DOHH2 (cell line): Measurements from ENCODE around the gene NCF2.

Experiments
- EZH2phosphoT487 ChIP-seq: fragments of 200-600 bp; sonication (generic); IDR thresholded peaks from 2 replicates; pipeline ENCODE4 v1.6.1; 2017; ENCODE audit warnings: borderline replicate concordance, mild to moderate bottlenecking, antibody characterized with exemption, low read length, moderate library complexity, mixed read lengths
- TF ChIP-seq, protein P1 (sequence below): fragments of 200-600 bp; sonication (generic); IDR thresholded peaks from one replicate; pipeline ENCODE4 v1.5.1; 2014; ENCODE audit warnings: antibody characterized with exemption, mild to moderate bottlenecking, low read depth, low read length; ENCODE audit not compliant: poor library complexity, severe bottlenecking

DNA sequence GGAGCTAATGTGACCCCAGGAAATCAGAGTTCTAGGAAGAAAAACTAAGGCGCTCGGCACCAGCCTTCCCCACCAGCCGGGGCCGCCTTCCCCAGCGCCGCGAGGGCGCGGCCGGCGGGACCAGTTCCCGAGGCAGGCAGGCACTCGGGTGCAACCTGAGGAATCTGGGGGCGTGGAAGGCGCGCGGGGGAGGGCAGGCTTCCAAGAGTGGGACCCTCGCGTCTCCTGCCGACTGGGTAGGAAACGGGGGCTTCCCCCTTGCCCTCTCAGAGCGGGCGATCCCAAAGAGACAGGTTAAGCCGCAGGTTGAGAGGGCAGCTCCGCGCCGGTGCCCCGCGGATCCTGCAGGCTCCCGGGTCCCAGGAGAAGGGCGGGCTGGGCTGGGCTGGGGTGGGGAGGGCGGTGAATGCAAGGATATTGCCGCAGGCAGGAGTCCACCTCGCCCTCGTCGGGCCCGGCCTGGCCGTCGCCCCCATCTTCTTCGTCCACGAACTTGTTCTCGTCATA, 44.9 kb upstream of the NCF2 start:
- no peak for TF ChIP-seq EZH2phosphoT487
- TF ChIP-seq, protein P1, sequence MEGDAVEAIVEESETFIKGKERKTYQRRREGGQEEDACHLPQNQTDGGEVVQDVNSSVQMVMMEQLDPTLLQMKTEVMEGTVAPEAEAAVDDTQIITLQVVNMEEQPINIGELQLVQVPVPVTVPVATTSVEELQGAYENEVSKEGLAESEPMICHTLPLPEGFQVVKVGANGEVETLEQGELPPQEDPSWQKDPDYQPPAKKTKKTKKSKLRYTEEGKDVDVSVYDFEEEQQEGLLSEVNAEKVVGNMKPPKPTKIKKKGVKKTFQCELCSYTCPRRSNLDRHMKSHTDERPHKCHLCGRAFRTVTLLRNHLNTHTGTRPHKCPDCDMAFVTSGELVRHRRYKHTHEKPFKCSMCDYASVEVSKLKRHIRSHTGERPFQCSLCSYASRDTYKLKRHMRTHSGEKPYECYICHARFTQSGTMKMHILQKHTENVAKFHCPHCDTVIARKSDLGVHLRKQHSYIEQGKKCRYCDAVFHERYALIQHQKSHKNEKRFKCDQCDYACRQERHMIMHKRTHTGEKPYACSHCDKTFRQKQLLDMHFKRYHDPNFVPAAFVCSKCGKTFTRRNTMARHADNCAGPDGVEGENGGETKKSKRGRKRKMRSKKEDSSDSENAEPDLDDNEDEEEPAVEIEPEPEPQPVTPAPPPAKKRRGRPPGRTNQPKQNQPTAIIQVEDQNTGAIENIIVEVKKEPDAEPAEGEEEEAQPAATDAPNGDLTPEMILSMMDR = no peak
